Astrocyte (in vitro differentiated cells and primary cell): ENCODE measurements around the gene ENPP6.

Experiments
- CTCF ChIP-seq: IDR thresholded peaks from 2 replicates; pipeline ENCODE4 v1.5.1; 2011; ENCODE audit warnings: low read depth, mild to moderate bottlenecking, inconsistent platforms, low read length, moderate library complexity; ENCODE audit not compliant: insufficient read depth
- EZH2 ChIP-seq: IDR thresholded peaks from 2 replicates; pipeline ENCODE4 v1.6.1; 2012; ENCODE audit warnings: mild to moderate bottlenecking, low read length, inconsistent platforms; ENCODE audit not compliant: insufficient read depth

GRCh38 chr4:184059099-184059498, 158.6 kb downstream of the ENPP6 start:
- TF ChIP-seq CTCF, result no peak
- no peak for TF ChIP-seq EZH2
